ENCODE data around the gene DNER.
"Not testable (repeated sequence)": the region's sequence is repeated elsewhere in the genome, so short reads cannot be mapped to it uniquely, and the experiment has no call there.

DNA sequence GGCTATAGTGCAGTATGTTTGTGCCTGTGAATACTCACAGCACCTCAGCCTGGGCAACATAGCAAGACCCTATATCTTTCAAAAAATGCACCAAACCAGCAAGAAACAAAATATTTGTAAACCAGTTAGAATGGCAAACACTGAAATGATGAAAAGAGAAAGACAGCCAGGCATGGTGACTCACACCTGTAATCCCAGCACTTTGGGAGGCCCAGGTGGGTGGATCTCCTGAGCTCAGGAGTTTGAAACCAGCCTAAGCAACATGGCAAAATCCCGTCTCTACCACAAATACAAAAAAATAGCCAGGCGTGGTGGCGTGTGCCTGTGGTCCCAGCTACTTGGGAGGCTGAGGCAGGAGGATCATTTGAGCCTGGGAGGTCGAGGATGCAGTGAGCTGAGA is 375.2 kb downstream of the DNER start:
- TF ChIP-seq POLR2A (IDR thresholded peaks at IDR 0.05), result not testable (repeated sequence)
- TF ChIP-seq, protein P1, sequence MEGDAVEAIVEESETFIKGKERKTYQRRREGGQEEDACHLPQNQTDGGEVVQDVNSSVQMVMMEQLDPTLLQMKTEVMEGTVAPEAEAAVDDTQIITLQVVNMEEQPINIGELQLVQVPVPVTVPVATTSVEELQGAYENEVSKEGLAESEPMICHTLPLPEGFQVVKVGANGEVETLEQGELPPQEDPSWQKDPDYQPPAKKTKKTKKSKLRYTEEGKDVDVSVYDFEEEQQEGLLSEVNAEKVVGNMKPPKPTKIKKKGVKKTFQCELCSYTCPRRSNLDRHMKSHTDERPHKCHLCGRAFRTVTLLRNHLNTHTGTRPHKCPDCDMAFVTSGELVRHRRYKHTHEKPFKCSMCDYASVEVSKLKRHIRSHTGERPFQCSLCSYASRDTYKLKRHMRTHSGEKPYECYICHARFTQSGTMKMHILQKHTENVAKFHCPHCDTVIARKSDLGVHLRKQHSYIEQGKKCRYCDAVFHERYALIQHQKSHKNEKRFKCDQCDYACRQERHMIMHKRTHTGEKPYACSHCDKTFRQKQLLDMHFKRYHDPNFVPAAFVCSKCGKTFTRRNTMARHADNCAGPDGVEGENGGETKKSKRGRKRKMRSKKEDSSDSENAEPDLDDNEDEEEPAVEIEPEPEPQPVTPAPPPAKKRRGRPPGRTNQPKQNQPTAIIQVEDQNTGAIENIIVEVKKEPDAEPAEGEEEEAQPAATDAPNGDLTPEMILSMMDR (IDR thresholded peaks at IDR 0.05), result not testable (repeated sequence)
